AG09319 (cell line): Measurements from ENCODE around the gene COL26A1.

Experiments used
- DNase-seq: peaks from one replicate; pipeline ENCODE4 v3.0.0-alpha.2; 2010; ENCODE audit warnings: low read depth; ENCODE audit errors: extremely low read depth
- CTCF ChIP-seq: IDR thresholded peaks from 2 replicates; pipeline ENCODE4 v1.5.1; 2011; ENCODE audit warnings: low read depth, mild to moderate bottlenecking, inconsistent platforms, low read length, moderate library complexity

Gene COL26A1

DNA sequence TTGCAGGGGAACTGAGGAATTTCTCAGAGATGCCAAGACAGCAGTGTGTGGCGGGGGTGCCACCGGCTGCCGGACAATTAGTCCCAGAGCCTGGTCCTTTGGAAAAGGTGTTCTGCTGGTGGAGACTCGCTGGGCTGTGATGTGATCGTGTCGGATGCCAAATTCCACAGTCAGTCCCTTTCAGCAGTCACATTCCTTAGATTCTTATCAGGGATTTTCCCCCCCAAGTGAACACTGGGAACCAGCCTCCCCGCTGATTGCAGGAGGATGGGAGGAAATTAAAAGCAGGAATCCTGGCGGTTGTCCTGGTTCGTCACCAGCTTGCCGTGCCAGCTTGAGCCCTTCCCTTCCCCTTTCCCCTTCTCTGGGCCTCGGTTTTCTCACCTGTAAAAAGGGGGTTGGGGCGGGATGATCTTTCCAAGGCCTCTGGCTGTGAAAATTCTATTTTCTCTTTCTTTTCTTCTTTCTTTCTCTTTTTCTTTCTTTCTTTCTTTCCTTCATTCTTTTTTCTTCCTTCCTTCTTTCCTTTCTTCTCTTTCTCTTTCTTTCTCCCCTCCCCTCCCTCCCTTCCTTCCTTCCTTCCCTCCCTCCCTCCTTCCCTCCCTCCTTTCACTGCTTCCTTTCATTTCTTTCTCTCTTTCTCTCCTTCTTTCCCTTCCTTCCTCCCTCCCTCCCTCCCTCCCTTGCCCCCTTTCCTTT, 39.6 kb downstream of the COL26A1 start:
- TF ChIP-seq CTCF: no peak
- DNase-seq: peak; percentile 52

- no peak for DNase-seq
- TF ChIP-seq CTCF: no peak
Observed at GRCh38 chr7:101402835-101403234, 40.2 kb downstream of the COL26A1 start.

- TF ChIP-seq CTCF: no peak
- no peak for DNase-seq
Observed at GRCh38 chr7:101405474-101406067, 42.9 kb downstream of the COL26A1 start.

GRCh38 chr7:101410743-101411507, 48.2 kb downstream of the COL26A1 start:
- TF ChIP-seq CTCF: peak; percentile 87
- DNase-seq: no peak

DNA sequence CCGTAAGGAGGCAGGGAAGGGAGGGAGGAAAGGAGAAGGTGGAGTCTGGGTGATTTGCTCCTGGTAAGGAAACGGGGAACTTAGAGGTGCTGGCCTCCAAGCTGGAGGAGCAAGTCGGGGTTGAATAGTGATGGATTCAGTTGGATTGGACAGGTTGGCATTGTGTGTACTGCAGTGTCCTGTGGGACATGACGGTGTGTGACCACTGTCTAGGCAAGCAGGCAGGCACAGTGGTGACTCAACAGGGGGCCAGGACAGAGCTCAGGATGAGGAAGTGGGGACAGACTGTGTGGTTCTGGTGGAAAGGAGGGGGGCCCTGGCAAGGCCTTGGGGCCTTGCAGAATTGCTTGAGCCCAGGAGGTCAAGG, 48.8 kb downstream of the COL26A1 start:
- TF ChIP-seq CTCF: no peak
- DNase-seq: no peak

- no peak for TF ChIP-seq CTCF
- no peak for DNase-seq
Observed at GRCh38 chr7:101412976-101413375, 50.3 kb downstream of the COL26A1 start.

DNA sequence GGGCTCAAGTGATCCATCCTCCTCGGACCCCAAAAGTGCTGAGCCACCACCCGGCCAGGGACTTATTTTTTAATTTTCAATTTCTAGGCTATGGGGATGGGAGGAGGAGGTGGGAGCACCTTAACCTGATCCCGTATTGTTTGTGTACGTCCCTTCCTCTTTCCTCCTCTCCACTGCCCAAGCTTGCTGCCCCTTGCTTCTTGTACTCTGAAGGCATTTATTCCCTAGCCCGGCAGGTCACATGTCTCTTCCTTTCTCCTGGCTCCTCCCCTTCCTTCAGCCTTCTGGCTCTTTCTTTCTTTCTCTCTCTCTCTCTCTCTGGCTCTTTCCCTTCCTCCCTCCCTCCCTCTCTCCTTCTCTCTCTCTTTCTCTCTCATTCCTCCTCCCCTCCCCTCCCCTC, 56.0 kb downstream of the COL26A1 start:
- no peak for DNase-seq
- no peak for TF ChIP-seq CTCF
